Measurements from ENCODE around the gene CEMIP2. TPM values are rescaled to one million over a fixed set of nuclear protein-coding genes. Genes with fewer than 3 reads are reported as not detected.

The CEMIP2 gene
- total RNA-seq, 1 experiment from 2014 or later = 40.5 TPM

DNA sequence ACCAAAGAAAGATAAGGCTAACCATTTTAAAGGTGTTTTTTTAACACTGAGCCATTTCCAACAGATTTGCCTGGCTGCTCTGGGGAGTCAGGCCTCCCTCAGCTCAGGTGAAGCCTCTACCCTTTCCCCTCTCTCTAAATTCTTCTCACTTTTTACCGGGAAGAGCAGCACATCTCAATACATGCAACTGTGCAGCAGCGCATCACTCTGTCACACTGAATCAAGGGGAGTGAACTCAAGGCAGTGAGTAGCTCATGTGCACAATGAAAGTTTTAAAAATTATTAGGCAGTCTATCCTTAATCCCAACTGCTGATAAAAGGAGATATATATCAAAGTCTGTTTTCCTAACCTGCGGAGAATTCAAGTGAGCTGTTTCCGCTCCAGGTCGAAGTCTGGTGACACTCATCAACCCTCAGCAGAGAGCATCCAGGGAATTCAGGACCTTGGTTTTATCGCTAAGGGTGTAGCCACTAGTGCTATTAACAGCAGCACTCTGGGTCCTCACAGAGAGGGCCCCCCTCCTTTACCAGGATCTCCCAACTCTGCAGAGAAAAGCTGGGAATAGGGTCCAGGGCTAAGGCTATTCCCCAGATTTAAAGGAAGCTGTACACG lies 1.0 kb downstream of the CEMIP2 start:
- no peaks in the 10 kb centered on the region; the same call in none of the 2 replicates for H3K27me3 Mint-ChIP-seq (ENCODE audit: low read depth)
- ChIA-PET POLR2A (interaction anchor here (1.0 kb wide), 1 partner anchor 144 kb away, joined by 3 read pairs; the partner anchor contains the start of genes ABHD17B and C9orf85), CTCF (interaction anchor here (0.6 to 2.1 kb wide), 3 partner anchors 12 to 158 kb away, joined by 3 to 5 read pairs (median 3); no protein-coding TSS in a partner anchor)
- H3K4me3 Mint-ChIP-seq = peak overlapping the region; percentile 100
- no peaks in the 10 kb centered on the region; the same call in 1 of the 2 replicates for H3K36me3 Mint-ChIP-seq
- H3K27ac Mint-ChIP-seq = peak overlapping the region; percentile 97; the same call in 1 of the 2 replicates
- ATAC-seq (no peak), DNase-seq (ENCODE audit: low spot score) (no peak)
- H3K4me1 Mint-ChIP-seq = peaks cover 58% of the 10 kb centered on the region
- TF ChIP-seq NR2C2 (CRISPR knock-in tag; IDR thresholded peaks at IDR 0.05) = no peak
- TF ChIP-seq ZBTB21 (CRISPR knock-in tag; IDR thresholded peaks at IDR 0.05; ENCODE audit: borderline replicate concordance) = no peak
- TF ChIP-seq MYBL2 (CRISPR knock-in tag; IDR thresholded peaks at IDR 0.05) = no peak
- no peak for TF ChIP-seq TP53 (CRISPR knock-in tag; IDR thresholded peaks at IDR 0.05)
- TF ChIP-seq, protein P1, sequence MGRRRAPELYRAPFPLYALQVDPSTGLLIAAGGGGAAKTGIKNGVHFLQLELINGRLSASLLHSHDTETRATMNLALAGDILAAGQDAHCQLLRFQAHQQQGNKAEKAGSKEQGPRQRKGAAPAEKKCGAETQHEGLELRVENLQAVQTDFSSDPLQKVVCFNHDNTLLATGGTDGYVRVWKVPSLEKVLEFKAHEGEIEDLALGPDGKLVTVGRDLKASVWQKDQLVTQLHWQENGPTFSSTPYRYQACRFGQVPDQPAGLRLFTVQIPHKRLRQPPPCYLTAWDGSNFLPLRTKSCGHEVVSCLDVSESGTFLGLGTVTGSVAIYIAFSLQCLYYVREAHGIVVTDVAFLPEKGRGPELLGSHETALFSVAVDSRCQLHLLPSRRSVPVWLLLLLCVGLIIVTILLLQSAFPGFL (CRISPR knock-in tag; IDR thresholded peaks at IDR 0.05; ENCODE audit: borderline replicate concordance) = no peak
- TF ChIP-seq, protein P2, sequence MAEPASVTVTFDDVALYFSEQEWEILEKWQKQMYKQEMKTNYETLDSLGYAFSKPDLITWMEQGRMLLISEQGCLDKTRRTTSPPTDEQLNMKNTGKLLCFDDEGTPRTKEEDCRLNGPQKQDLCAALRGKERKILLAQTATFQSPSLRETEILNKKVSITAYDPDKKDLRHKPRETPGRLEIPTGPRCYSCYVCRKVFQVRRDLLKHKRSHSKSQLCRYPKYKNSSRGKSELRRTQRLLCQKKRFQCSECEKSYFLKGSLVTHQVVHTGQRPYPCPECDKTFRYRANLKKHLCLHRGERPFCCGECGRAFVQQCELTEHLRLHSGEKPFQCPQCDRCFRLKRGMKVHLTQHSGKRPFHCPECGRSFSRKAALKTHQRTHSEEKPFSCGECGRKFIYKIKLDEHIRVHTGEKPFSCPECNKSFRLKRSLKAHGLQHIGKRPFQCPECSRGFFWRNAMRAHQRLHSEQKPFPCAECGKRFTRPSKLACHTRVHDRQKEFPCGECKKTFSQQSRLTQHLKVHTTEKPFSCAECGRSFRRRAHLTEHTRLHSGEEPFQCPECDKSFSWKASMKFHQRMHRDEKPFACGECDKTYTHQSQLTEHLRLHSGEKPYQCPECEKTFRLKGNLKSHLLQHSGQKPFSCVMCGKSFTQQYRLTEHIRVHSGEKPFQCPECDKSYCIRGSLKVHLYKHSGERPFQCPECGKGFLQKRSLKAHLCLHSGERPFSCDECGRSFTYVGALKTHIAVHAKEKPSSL (CRISPR knock-in tag; conservative IDR thresholded peaks at IDR 0.05) = no peak
- no peak for TF ChIP-seq CREB1 (CRISPR knock-in tag; IDR thresholded peaks at IDR 0.05)
- no peak for TF ChIP-seq ZNF423 (CRISPR knock-in tag; IDR thresholded peaks at IDR 0.05)
- no peak for TF ChIP-seq FOXP1 (CRISPR knock-in tag; IDR thresholded peaks at IDR 0.05; ENCODE audit: borderline replicate concordance)
- H3K9me3 Mint-ChIP-seq = no peaks in the 10 kb centered on the region

DNA sequence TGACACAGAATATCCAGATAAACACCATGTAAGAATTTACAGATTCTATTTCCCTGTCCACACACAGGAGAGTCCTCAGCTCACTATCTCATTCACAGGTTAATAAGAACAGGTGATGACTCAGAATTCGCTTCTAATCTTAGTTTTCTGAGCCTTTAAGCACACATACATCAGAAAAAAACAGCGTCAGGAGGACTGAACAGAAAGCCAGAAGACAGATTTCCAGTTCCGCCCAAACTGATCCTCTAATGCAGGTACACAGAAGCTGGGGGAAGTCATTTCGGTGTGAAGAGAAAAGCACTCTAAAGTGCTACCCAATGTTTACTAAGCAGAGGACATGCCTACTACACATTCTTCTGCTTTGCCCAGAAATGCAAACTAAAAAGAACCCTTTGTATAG lies 1.6 kb downstream of the CEMIP2 start:
- Mint-ChIP-seq H3K9me3 (no peaks in the 10 kb centered on the region), H3K27ac (no peak overlapping the region), H3K4me1 (peaks cover 64% of the 10 kb centered on the region), H3K36me3 (no peaks in the 10 kb centered on the region; the same call in 1 of the 2 replicates), H3K4me3 (peak overlapping the region; percentile 100), H3K27me3 (ENCODE audit: low read depth) (no peaks in the 10 kb centered on the region; the same call in none of the 2 replicates)
- CTCF ChIA-PET = interaction anchor here (0.6 kb wide), 1 partner anchor 132 kb away, joined by 3 read pairs; no protein-coding TSS in a partner anchor
- DNase-seq (ENCODE audit: low spot score) (no peak), ATAC-seq (no peak)
- no peak for TF ChIP-seq TEAD4 (CRISPR knock-in tag; IDR thresholded peaks at IDR 0.05)
- TF ChIP-seq, protein P3, sequence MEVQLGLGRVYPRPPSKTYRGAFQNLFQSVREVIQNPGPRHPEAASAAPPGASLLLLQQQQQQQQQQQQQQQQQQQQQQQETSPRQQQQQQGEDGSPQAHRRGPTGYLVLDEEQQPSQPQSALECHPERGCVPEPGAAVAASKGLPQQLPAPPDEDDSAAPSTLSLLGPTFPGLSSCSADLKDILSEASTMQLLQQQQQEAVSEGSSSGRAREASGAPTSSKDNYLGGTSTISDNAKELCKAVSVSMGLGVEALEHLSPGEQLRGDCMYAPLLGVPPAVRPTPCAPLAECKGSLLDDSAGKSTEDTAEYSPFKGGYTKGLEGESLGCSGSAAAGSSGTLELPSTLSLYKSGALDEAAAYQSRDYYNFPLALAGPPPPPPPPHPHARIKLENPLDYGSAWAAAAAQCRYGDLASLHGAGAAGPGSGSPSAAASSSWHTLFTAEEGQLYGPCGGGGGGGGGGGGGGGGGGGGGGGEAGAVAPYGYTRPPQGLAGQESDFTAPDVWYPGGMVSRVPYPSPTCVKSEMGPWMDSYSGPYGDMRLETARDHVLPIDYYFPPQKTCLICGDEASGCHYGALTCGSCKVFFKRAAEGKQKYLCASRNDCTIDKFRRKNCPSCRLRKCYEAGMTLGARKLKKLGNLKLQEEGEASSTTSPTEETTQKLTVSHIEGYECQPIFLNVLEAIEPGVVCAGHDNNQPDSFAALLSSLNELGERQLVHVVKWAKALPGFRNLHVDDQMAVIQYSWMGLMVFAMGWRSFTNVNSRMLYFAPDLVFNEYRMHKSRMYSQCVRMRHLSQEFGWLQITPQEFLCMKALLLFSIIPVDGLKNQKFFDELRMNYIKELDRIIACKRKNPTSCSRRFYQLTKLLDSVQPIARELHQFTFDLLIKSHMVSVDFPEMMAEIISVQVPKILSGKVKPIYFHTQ (CRISPR knock-in tag; IDR thresholded peaks at IDR 0.05) = no peak
- POLR2A ChIA-PET = interaction anchor here (1.0 kb wide), 1 partner anchor 144 kb away, joined by 3 read pairs; the partner anchor contains the start of genes ABHD17B and C9orf85

DNA sequence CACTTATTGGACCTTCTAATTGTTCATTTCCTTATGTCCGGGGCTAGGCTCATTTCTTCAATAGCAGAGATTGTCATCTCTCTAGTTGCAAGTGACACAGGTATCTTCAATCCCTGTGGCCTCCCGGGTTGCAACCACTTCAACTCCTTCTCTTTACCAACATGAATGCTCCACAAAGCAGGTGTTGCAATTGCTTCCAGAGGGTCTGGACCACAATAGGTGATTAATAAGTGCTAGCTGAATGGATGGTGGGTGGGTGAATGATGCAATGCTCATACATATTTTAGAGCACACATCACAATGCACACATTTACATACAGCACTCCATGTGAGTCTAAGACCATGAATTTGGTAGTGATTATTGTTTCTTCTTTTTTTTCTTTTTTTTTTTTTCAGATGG lies 2.6 kb downstream of the CEMIP2 start:
- CTCF ChIA-PET = no interaction called here
- Mint-ChIP-seq H3K4me3 (peak overlapping the region; percentile 100), H3K4me1 (peaks cover 73% of the 10 kb centered on the region), H3K9me3 (no peaks in the 10 kb centered on the region), H3K27ac (no peak overlapping the region), H3K27me3 (ENCODE audit: low read depth) (no peaks in the 10 kb centered on the region; the same call in none of the 2 replicates), H3K36me3 (no peaks in the 10 kb centered on the region; the same call in 1 of the 2 replicates)
- TF ChIP-seq GABPB1 (CRISPR knock-in tag; IDR thresholded peaks at IDR 0.05) (peak; percentile 95), NR2C2 (CRISPR knock-in tag; IDR thresholded peaks at IDR 0.05) (no peak), NFYB (CRISPR knock-in tag; conservative IDR thresholded peaks at IDR 0.05; ENCODE audit: low read depth) (no peak)
- POLR2A ChIA-PET = interaction anchor here (0.6 kb wide), 1 partner anchor 273 kb away, joined by 6 read pairs; no protein-coding TSS in a partner anchor
- DNase-seq (ENCODE audit: low spot score) = no peak
- no peak for ATAC-seq
